GM21529 (cell line): ENCODE results near the gene B4GALT2.

ENCODE experiments used
- ATAC-seq: cut with Tn5 transposase; IDR thresholded peaks from one replicate; pipeline ENCODE4 v1.9.1; 2021; ENCODE audit not compliant: unreplicated experiment

The B4GALT2 gene

DNA sequence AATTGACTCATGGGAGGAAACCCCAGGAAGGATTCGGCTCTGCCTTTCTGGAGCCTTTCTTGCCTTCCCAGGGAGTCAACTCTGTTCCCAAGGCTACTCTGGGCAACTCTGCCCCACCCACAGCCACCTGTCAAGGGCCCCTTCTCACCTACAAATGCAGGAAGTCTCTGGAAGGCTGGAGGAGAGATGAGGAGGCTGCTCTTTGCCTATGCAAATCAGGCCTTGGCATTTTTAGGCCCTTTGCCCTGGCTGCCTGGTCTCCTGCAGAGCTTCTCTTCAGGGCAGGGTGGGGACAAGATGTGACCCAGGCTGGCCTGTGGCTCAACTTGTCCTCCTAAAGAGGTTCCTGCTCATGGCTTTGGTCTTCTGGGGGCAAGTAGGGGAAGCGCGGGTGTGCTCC is 46.8 kb downstream of the B4GALT2 start:
- ATAC-seq = no peak

DNA sequence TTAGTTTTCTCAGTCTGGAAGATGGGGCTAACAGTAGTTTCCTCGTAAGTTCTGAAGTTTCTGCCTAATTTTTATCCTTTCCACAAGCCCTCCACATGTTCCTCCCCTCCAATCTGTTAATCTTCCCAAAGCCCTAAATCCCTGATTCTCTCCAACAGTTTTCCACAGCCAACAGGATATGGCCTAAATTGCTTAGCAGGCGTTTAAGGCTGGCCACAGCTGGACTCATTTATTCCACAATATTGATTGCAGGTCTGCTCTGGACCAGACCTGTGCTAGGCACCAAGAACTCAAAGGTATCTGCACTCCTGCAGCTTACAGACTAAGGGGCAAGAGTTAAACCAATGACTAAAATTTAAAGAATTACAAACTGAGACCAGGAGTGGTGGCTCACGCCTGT is 48.3 kb downstream of the B4GALT2 start:
- no peak for ATAC-seq

DNA sequence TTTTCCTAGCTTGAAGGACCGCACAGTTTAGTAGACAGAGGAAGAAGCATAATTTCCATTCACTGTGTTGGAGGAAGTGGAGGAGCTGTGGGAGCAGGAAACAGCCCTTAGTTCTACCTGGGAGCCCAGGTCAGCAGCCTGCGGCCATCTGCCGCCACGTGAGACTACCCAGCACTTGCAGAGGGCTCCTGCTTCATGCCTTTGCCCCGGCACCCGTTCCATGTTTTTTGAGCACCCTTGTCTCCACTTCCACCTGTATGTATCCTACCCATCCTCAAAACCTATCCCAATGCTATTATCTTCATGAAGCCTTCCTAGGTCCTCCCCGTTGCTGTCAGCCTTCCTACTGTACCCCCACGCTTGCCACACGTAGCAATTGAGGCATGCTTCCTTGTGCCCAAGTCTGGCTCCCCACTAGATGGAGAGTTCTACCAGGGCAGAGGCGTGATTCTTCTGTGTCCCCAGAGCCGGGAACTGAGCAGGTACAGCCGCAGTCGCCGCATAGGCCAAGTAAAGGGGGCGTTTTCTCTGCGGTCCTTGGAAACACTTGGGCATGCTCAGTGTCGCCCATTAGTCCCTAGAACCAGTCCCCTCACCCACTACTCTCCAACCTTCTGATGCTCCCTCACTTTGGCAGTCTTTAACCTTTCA is 50.4 kb downstream of the B4GALT2 start:
- peak; percentile 14 for ATAC-seq

DNA sequence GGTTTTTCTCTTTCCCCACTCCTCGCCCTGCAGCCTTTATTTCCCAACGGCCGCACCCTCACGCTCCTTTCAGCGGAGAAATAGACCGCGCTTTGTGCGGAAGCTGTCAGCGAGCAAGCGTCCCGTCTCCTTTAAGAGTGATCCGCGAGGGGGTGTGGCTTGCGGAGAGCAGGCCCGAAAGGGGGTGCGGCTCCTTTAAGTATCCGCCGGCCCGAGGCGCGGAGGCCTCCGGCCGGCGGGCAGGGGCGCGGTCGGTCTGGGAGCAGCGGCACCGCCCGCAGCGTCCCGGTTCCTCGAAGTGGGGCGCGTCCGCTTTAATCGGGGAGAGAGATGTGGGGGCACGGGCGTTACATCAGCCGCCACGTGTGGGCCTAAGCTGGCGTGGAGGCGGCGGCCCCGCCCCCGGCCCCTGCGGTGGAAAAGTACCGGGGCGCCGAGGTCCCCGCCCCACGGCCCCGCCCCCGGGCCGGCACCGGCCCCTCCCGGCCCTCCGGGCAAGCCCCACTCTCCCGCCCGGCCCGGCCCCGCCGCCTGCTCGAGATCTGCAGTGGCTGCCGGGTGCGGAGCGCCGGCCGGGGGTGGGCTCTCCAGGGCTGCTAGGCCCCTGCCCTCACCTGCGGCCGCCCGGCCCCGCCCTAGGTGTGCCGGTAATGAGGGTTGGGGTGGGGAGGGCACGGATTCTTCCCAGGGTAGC is 51.0 kb downstream of the B4GALT2 start:
- ATAC-seq = peak; percentile 84

GRCh38 chr1:44030605-44031251 is 51.7 kb downstream of the B4GALT2 start:
- peak; percentile 25 for ATAC-seq

- ATAC-seq = no peak
Measured at GRCh38 chr1:44031252-44032169, 52.5 kb downstream of the B4GALT2 start, which contains the start of gene SLC6A9. SLC6A9 (minus strand) TSS chr1:44031462; CDS start chr1:44024277, 7,185 bp downstream.

DNA sequence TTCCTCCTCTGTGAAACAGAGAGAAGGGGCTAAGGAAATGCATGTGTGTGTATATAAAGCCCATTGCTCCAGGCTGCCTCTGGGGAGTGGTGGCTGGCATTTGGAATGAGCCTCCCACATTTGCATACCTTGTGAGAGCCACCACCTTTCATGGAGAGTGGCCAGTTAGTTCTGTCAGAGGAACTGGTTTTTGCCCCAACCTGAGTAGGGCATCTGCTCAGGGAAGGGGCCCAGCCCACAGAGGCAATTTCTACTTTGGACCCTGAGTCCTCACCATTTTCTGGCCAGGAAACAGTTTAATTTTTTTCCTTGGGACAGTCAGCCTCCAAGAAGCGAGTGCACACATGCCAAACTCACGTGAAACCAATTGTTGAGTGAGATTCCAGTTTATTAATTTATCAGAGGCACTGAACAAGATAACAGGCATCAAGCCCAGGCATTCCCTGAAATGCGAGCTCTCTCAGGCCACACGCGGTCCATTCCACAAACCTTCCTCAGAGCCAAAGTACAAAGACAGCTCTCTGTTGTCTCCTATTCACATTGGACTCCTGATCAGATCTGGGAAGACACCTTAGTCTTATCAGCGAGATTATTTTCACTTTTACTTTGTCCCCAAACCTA is 53.3 kb downstream of the B4GALT2 start:
- ATAC-seq = no peak

GRCh38 chr1:44033041-44033575 is 54.1 kb downstream of the B4GALT2 start:
- ATAC-seq = no peak

DNA sequence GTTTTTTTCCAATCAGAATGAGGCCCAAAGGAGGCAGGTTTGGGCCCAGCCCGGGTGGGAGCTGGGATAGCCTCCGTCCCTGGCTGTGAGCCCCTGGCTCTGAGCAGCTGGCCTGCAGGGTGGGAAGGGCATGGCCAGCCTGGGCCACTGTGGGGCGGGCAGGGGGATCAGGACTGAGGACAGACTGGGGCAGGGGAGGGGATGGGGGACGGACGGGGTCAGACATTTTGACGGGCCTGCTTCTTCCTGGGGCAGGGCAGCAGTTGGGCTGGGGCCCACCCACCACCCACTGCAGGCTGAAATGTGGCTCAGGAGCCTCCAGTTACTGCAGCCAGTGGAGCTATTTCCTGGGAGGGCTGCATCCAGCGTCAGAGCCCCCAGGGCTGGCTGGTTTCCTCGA is 54.7 kb downstream of the B4GALT2 start:
- no peak for ATAC-seq

DNA sequence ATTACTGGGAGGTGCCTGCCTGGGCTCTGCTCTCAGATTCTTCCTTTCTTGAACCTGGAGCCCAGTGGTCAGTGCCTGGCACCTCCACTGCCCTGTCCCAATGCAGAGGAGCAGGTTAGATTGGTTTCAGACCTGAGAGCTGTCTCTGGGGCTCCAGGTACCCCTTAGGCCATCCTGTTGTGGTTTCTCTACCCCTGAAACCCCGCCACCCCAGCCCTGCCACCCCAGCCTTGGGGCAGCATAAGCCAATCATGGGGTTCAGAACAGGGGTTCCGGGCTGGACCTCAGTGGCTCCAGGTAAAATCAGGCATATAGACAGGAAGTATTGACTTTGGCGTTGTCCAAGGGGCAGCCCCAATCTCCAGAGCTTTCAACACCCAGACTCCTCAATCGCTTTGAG is 55.4 kb downstream of the B4GALT2 start:
- no peak for ATAC-seq

DNA sequence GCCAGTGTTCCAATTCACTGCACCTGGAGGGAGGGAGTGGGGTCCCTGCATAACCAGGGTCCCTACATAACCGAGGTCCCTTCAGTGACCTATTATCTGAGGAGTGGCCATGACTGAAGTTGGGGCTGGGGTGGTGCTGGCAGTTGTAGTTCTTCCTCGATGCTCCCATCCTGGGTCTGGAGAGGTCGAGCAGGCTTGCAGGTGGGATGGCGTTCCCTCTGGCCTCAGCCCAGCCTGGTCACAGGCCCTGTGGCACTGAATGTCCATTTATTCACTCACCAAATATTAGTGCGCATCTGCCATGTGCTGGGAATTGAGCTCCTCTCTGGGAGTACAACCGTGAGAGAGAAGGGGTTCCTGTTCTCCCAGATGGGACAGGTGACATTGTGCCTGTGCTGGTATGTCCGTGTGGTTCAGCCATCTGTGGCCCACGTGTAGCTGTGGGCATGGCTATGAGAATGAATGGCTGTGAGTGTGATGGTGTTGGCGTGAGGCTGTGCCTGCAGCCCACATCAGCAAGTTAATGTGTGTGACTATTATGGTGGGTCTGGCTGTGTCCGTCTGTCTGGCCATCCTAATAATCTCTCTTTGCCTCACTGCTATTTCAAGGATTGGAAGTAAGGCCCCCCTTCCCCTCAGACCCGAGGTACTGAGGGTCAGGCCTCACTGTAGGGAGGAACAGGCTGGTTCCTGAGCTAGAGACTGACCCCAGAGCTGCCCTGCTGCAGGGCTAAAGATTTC is 56.1 kb downstream of the B4GALT2 start:
- no peak for ATAC-seq

GRCh38 chr1:44035726-44036408 is 56.9 kb downstream of the B4GALT2 start:
- no peak for ATAC-seq

GRCh38 chr1:44036409-44037139 is 57.6 kb downstream of the B4GALT2 start:
- no peak for ATAC-seq

GRCh38 chr1:44037154-44037553 is 58.1 kb downstream of the B4GALT2 start:
- no peak for ATAC-seq

DNA sequence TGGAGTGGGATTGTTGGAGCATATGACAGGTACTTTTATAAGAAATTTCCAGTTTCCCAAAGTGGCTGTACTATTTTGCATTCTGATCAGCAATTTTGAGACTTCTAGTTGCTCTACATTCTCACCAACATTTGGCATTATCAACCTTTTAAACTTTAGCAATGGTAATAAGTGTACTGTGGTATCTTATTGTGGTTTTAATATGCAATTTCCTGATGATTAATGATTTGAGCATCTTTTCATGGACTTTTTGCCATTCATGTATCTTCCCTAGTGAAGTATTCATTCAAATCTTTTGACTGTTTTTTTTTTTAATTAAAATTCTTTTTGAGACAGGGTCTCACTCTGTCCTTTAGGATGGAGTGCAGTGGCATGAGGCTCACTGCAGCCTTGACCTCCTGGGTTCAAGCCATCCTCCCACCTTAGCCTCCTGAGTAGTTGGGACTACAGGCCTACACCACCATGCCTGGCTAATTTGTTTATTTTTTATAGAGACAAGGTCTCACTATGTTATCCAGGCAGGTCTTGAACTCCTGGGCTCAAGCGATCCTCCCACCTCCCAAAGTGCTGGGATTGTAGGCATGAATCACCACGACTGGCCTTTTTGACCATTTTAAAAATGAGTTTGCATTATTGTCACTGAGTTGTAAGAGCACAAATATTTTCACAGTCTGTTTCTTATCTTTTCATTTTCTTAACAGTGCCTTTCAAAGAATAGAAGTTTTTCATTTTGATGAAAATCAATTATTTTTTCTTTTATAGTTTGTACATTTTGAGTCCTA is 60.1 kb downstream of the B4GALT2 start:
- ATAC-seq = no peak

GRCh38 chr1:44040418-44040817 is 61.4 kb downstream of the B4GALT2 start:
- ATAC-seq = no peak
